ENCODE results near the gene ARMC8.

Gene ARMC8

GRCh38 chr3:138310494-138310893 is 123.4 kb downstream of the ARMC8 start:
- no peak for DNase-seq (ENCODE audit: low spot score)

GRCh38 chr3:138314751-138315150 is 127.7 kb downstream of the ARMC8 start:
- no peak for DNase-seq (ENCODE audit: low spot score)

- DNase-seq (ENCODE audit: low spot score) = no peak
These were observed 130.6 kb downstream of the ARMC8 start for GRCh38 chr3:138317687-138318086.

GRCh38 chr3:138323971-138324370 is 136.9 kb downstream of the ARMC8 start:
- no peak for DNase-seq (ENCODE audit: low spot score)

GRCh38 chr3:138325990-138326389 is 138.9 kb downstream of the ARMC8 start:
- DNase-seq (ENCODE audit: low spot score) = no peak

GRCh38 chr3:138326866-138327595 is 139.9 kb downstream of the ARMC8 start:
- DNase-seq (ENCODE audit: low spot score) = no peak

- DNase-seq (ENCODE audit: low spot score) = no peak
These were observed 140.7 kb downstream of the ARMC8 start for GRCh38 chr3:138327831-138328230.

GRCh38 chr3:138328341-138328740 is 141.2 kb downstream of the ARMC8 start:
- DNase-seq (ENCODE audit: low spot score) = no peak

GRCh38 chr3:138329127-138329983 is 142.3 kb downstream of the ARMC8 start, which contains the start of gene NME9:
NME9 (minus strand) TSS chr3:138329851; CDS start chr3:138329335, 516 bp downstream.
- peak; percentile 93 for DNase-seq (ENCODE audit: low spot score)

GRCh38 chr3:138329984-138330293 is 142.8 kb downstream of the ARMC8 start:
- no peak for DNase-seq (ENCODE audit: low spot score)

- DNase-seq (ENCODE audit: low spot score) = no peak
These were observed 144.2 kb downstream of the ARMC8 start for GRCh38 chr3:138331143-138331894.

- DNase-seq (ENCODE audit: low spot score) = peak; percentile 81
These were observed 145.5 kb downstream of the ARMC8 start for GRCh38 chr3:138332472-138333073.

GRCh38 chr3:138334608-138335007 is 147.5 kb downstream of the ARMC8 start:
- DNase-seq (ENCODE audit: low spot score) = no peak

- DNase-seq (ENCODE audit: low spot score) = no peak
These were observed 149.4 kb downstream of the ARMC8 start for GRCh38 chr3:138336454-138336999.

- DNase-seq (ENCODE audit: low spot score) = no peak
These were observed 151.1 kb downstream of the ARMC8 start for GRCh38 chr3:138338244-138338643.

- no peak for DNase-seq (ENCODE audit: low spot score)
These were observed 151.7 kb downstream of the ARMC8 start for GRCh38 chr3:138338811-138339210.

GRCh38 chr3:138340511-138340910 is 153.4 kb downstream of the ARMC8 start:
- DNase-seq (ENCODE audit: low spot score) = no peak

GRCh38 chr3:138344754-138345153 is 157.7 kb downstream of the ARMC8 start:
- no peak for DNase-seq (ENCODE audit: low spot score)

Measured in COLO829 (cell line).